ENCODE data around the gene FAM3C.

Gene FAM3C

GRCh38 chr7:121376979-121377378 lies 19.1 kb downstream of the FAM3C start:
- no peak for DNase-seq

GRCh38 chr7:121373177-121373576 lies 22.9 kb downstream of the FAM3C start:
- no peak for DNase-seq

GRCh38 chr7:121372376-121373010 lies 23.6 kb downstream of the FAM3C start:
- no peak for DNase-seq

GRCh38 chr7:121371883-121372282 lies 24.2 kb downstream of the FAM3C start:
- no peak for DNase-seq

- no peak for DNase-seq
Measured at GRCh38 chr7:121371367-121371766, 24.7 kb downstream of the FAM3C start.

GRCh38 chr7:121369462-121369861 lies 26.6 kb downstream of the FAM3C start:
- DNase-seq: no peak

- DNase-seq: no peak
Measured at GRCh38 chr7:121366852-121367431, 29.2 kb downstream of the FAM3C start.

- DNase-seq: no peak
Measured at GRCh38 chr7:121360564-121360963, 35.5 kb downstream of the FAM3C start.

- no peak for DNase-seq
Measured at GRCh38 chr7:121355574-121355973, 40.5 kb downstream of the FAM3C start.

GRCh38 chr7:121352323-121352722 lies 43.8 kb downstream of the FAM3C start:
- no peak for DNase-seq

GRCh38 chr7:121351682-121352081 lies 44.4 kb downstream of the FAM3C start:
- DNase-seq: no peak

- no peak for DNase-seq
Measured at GRCh38 chr7:121344497-121344896, 51.6 kb downstream of the FAM3C start.

- DNase-seq: no peak
Measured at GRCh38 chr7:121344093-121344492, 52.0 kb downstream of the FAM3C start.

GRCh38 chr7:121343302-121343701 lies 52.8 kb downstream of the FAM3C start:
- DNase-seq: no peak

GRCh38 chr7:121342631-121343030 lies 53.5 kb downstream of the FAM3C start:
- no peak for DNase-seq

GRCh38 chr7:121341933-121342332 lies 54.2 kb downstream of the FAM3C start:
- DNase-seq: no peak

- no peak for DNase-seq
Measured at GRCh38 chr7:121339082-121339481, 57.0 kb downstream of the FAM3C start.

GRCh38 chr7:121337398-121337797 lies 58.7 kb downstream of the FAM3C start:
- DNase-seq: no peak

GRCh38 chr7:121336579-121336978 lies 59.5 kb downstream of the FAM3C start:
- no peak for DNase-seq

- no peak for DNase-seq
Measured at GRCh38 chr7:121334875-121335648, 61.0 kb downstream of the FAM3C start.

- no peak for DNase-seq
Measured at GRCh38 chr7:121334376-121334775, 61.7 kb downstream of the FAM3C start.

GRCh38 chr7:121331574-121331973 lies 64.5 kb downstream of the FAM3C start:
- no peak for DNase-seq

- DNase-seq: no peak
Measured at GRCh38 chr7:121331048-121331447, 65.1 kb downstream of the FAM3C start.

Measured in activated naive CD4-positive, alpha-beta T cell treated with anti-CD3 and anti-CD28 coated beads, Interleukin-2, amount 50 U/mL, for 16 hours (primary cell).